Ovary (tissue), 9 donors: ENCODE measurements around the gene STAT5A. TPM values are rescaled to one million over a fixed set of nuclear protein-coding genes. Genes with fewer than 3 reads are reported as not detected.

Experiments
- DNase-seq, 5 donors: peaks; one replicate each; pipeline ENCODE4 v3.0.0-alpha.2; 2019 to 2020
- H3K27ac ChIP-seq, 2 donors: fragments of 200-600 bp; one replicate each; pipeline versions ENCODE4 v1.5.1 to v1.8.0; 2019 to 2022
- H3K27me3 ChIP-seq: fragments of 200-600 bp; one replicate; pipeline ENCODE4 v1.8.0; 2022
- H3K36me3 ChIP-seq: fragments of 200-600 bp; sonication (generic); one replicate; pipeline ENCODE4 v1.5.1; 2019
- H3K4me1 ChIP-seq: one replicate; pipeline ENCODE4 v1.8.1; 2013; ENCODE audit warnings: mild to moderate bottlenecking, moderate library complexity; ENCODE audit not compliant: insufficient read depth
- H3K4me3 ChIP-seq: fragments of 200-600 bp; sonication (generic); one replicate; pipeline ENCODE4 v1.5.1; 2017
- H3K9me3 ChIP-seq, 2 donors: fragments of 200-600 bp in 1 of 2; sonication (generic) in 1 of 2; one replicate each; pipeline versions ENCODE4 v1.5.1 to v1.8.1; 2013 to 2019; ENCODE audit warnings: mild to moderate bottlenecking in 1 of 2, moderate library complexity in 1 of 2
- CTCF ChIP-seq, 3 donors: fragments of 450-650 bp in 2 of 3; fragments of 200-600 bp in 1 of 3; IDR thresholded peaks; one replicate each; pipeline versions ENCODE4 v1.5.1 to v1.8.0; 2016 to 2022; ENCODE audit warnings: antibody characterized with exemption in 3 of 3, mild to moderate bottlenecking in 1 of 3
- EP300 ChIP-seq: sonication (generic); formaldehyde crosslinking; IDR thresholded peaks from one replicate; pipeline ENCODE4 v1.6.1; 2017; ENCODE audit warnings: antibody characterized with exemption
- POLR2A ChIP-seq: fragments of 450-650 bp; IDR thresholded peaks from one replicate; pipeline ENCODE4 v1.6.1; 2017; ENCODE audit warnings: antibody characterized with exemption, mild to moderate bottlenecking, moderate library complexity
- WGBS, 3 donors: extraction: QIAGEN DNeasy Blood & Tissue Kit in 1 of 3; methylation state at CpG; one replicate each; pipeline versions ENCODE4 v1.1.5 to v1.1.7; 2013 to 2017; 5-methylcytosine and 5-hydroxymethylcytosine counted together
- intact Hi-C, 4 donors: fragments of 100-400 bp; cut with DNase I; formaldehyde crosslinking; loops; one replicate each; pipeline versions ENCODE4 v1.11.0 to v1.15.1; 2022 to 2023
- polyA plus RNA-seq, 2 donors: library from polyadenylated mRNA; stranded (reverse); fragments of 200-250 nt in 1 of 2; fragments of 350-450 nt in 1 of 2; fragmentation: Illumina TruSeq in 1 of 2; extraction: RNeasy Lipid Tissue Mini Kit (QIAGEN cat#74804) in 1 of 2; gene quantifications; one replicate each; pipeline ENCODE4 v1.2.3, GENCODE V29; 2013 to 2014
- total RNA-seq, 7 donors: library from RNA; depleted of rRNA in 2 of 7; stranded (reverse); fragments of >200 nt in 2 of 7; fragmentation: NEBNext Ultra II Directional in 3 of 7; extraction: Animal tissue kit (Norgen Biotek cat#: 25700) in 3 of 7; gene quantifications; one replicate each; pipeline versions ENCODE4 v1.1.0 to v1.2.4, GENCODE V29; 2016 to 2023
- donor health status: DM: no; HTN: no; CAD: no; lungs with moderate emphysema.
- donor health status: DM: no; HTN: no; CAD: no.
- donor health status: Bipolar disorder and iron deficiency.
- donor health status: DM: yes; HTN: yes; CAD: no.
- donor health status: DM: no; HTN: no; CAD: no.
- donor health status: DM: yes; HTN: yes; CAD: no.

Gene STAT5A
- total and polyA plus RNA-seq, 9 donors, result 19.5 to 82.8 (median 51.4) TPM

- intact Hi-C loops, result no loop called here
- Histone ChIP-seq H3K4me1 (peaks cover 1% of the 10 kb centered on the region), H3K27me3 (no peaks in the 10 kb centered on the region), H3K36me3 (no peaks in the 10 kb centered on the region), H3K9me3 (no peaks in the 10 kb centered on the region), H3K4me3 (no peak overlapping the region), H3K27ac (peak overlapping the region in 1 of 2 donors; percentile 78)
- 48 to 53% (median 52%) methylated on average over 6 of the region's 6 CpGs for WGBS, 3 donors
- TF ChIP-seq EP300 (no peak), POLR2A (no peak), CTCF (IDR thresholded peaks at IDR 0.05) (no peak)
- no peak for DNase-seq
Measured at GRCh38 chr17:42277342-42277712, 11.0 kb upstream of the STAT5A start.

- Histone ChIP-seq H3K4me3 (no peak overlapping the region), H3K27ac (no peak overlapping the region), H3K4me1 (no peaks in the 10 kb centered on the region), H3K36me3 (no peaks in the 10 kb centered on the region), H3K9me3 (no peaks in the 10 kb centered on the region), H3K27me3 (no peaks in the 10 kb centered on the region)
- WGBS, 3 donors, result 77 to 82% (median 80%) methylated on average over 4 of the region's 4 CpGs
- DNase-seq, result peak in 2 of 5 donors; percentile 9 to 23
- intact Hi-C loops, result no loop called here
- TF ChIP-seq POLR2A (no peak), CTCF (IDR thresholded peaks at IDR 0.05) (no peak), EP300 (no peak)
Measured at GRCh38 chr17:42279776-42280630, 8.3 kb upstream of the STAT5A start.

GRCh38 chr17:42281571-42282096, 6.7 kb upstream of the STAT5A start:
- no peaks in the 10 kb centered on the region for H3K36me3 ChIP-seq
- H3K4me3 ChIP-seq, result no peak overlapping the region
- DNase-seq, result peak in 3 of 5 donors; percentile 20 to 33 (median 27)

More at GRCh38 chr17:42281571-42282096, 6.7 kb upstream of the STAT5A start:
- WGBS, 3 donors, result 75 to 88% (median 85%) methylated on average over 7 of the region's 7 CpGs
- Histone ChIP-seq H3K4me1 (peaks cover 5% of the 10 kb centered on the region), H3K9me3 (no peaks in the 10 kb centered on the region), H3K27me3 (no peaks in the 10 kb centered on the region), H3K27ac (no peak overlapping the region)
- TF ChIP-seq POLR2A (no peak), CTCF (IDR thresholded peaks at IDR 0.05) (no peak), EP300 (no peak)
- intact Hi-C loops, result no loop called here
